Tongue (tissue), 2 donors: ENCODE data around the gene PFKL. TPM values are rescaled to one million over a fixed set of nuclear protein-coding genes. Genes with fewer than 3 reads are reported as not detected.
"Not testable (repeated sequence)": the region's sequence is repeated elsewhere in the genome, so short reads cannot be mapped to it uniquely, and the experiment has no call there.

Experiments
- DNase-seq: peaks from one replicate; pipeline ENCODE4 v3.0.0-alpha.2; 2015
- total RNA-seq: library from RNA; depleted of rRNA; stranded (reverse); fragments of >200 nt; gene quantifications from one replicate; pipeline ENCODE4 v1.2.3, GENCODE V29; 2014

Gene PFKL
- total RNA-seq, 1 donor from 2014 or later: 115 TPM

DNA sequence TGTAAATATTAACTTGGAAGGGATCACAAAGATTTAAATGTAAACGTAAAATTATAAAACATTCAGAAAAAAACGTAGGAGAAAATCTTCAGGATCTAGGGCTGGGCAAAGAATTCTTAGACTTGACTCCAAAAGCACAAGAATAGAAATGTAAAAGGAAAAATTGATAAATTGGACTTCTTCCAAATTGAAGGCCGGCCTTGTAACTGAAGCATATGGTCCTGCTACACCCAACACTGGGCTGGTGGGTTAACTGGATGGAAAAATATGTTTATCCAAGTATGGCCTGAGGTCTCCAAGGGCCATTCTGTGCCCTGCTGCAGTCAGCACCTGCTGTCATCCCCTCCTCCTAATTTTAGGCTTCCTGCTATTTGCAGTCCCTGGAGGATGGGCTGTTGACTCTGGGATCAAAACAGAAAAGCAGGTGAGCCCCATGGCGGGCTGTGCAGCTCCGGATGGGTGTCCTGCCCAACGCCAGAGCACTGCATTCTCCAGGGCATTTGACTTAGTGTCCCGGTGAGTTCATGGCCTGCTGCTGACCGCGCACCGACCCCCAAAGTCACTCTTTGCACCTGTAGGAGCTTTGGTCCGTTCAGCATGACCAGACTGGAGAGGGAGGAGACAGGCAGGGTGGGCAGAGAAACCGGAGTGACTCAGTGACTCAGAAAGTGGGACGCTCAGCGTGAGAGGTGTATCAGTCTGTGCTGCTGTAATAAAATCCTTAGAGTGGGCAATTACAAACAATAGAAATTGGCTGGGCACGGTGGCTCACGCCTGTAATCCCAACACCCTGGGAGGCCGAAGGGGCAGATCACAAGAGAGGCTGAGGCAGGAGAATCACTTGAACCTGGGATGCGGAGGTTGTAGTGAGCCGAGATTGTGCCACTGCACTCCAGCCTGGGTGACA is 20.2 kb upstream of the PFKL start:
- peak; percentile 50 for DNase-seq

- DNase-seq: no peak
These were observed 18.1 kb upstream of the PFKL start for GRCh38 chr21:44281801-44282200.

DNA sequence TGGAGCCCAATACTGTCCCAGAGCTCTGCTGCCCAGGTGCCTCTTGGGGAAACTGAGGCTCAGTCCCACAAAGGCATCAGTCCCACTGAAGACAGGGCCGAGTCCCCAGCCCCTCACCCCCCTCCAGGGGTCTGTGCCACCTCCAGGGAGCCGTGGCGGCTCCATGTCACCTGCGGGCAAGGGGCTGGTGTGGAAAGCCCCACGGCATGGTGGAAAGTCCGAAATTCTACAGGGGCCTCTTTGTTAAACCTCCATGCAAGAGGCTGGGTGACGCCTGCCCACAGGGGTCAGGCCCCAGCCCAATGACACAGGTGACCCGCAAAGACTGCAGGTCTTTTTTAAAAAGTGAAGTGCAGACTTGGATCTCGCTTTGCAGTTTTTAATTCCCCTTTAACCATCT is 17.5 kb upstream of the PFKL start:
- DNase-seq: no peak

DNA sequence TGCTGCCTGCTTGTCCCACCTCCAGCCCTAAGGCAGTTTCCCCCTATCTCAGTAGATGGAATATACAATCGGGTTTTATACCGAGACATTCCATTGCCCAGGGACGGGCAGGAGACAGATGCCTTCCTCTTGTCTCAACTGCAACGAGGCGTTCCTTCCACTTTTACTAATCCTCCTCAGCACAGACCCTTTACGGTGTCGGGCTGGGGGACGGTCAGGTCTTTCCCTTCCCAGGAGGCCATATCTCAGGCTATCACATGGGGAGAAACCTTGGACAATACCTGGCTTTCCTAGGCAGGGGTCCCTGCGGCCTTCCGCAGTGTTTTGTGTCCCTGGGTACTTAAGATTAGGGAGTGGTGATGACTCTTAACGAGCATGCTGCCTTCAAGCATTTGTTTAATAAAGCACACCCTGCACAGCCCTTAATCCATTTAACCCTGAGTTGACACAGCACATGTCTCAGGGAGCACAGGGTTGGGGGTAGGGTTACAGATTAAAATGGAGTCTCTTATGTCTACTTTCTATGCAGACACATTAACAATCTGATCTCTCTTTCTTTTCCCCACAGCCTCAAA is 16.6 kb upstream of the PFKL start:
- DNase-seq: not testable (repeated sequence)

- no peak for DNase-seq
These were observed 15.9 kb upstream of the PFKL start for GRCh38 chr21:44283948-44284347.

DNA sequence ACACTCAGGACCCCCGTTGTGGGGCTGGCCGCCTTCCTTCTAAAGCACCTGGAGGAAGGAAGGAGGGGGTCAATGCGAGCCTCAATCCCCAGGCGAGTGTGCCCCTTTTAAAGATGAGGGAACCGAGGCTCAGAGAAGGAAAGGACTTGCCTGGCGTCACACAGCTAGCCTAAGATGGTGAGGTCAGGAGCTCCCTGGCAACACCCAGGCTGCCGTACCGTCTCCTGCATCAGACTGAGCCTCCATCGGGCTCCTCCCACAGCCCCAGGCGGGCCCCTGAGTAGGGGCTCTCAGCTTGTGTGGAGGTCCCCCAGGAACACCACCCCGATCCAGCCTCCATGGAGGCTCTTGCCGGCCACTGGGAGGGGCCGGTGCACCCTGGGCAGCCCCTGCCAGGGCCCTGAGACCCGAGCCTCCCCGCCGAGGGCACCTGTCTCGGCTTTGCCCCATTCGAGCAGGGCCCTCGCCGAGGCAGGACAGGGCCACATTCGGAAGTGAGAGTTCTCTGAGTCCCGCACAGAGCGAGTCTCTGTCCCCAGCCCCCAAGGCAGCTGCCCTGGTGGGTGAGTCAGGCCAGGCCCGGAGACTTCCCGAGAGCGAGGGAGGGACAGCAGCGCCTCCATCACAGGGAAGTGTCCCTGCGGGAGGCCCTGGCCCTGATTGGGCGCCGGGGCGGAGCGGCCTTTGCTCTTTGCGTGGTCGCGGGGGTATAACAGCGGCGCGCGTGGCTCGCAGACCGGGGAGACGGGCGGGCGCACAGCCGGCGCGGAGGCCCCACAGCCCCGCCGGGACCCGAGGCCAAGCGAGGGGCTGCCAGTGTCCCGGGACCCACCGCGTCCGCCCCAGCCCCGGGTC is 14.5 kb upstream of the PFKL start, which contains the start of gene AIRE:
TSS of gene AIRE (plus strand) at position 739 of the 855 bp plus-strand sequence. CDS start 131 bp downstream, outside the sequence.
- DNase-seq: peak; percentile 28

- DNase-seq: no peak
These were observed 13.7 kb upstream of the PFKL start for GRCh38 chr21:44286086-44286715.

- no peak for DNase-seq
These were observed 12.9 kb upstream of the PFKL start for GRCh38 chr21:44286716-44287632.

- DNase-seq: no peak
These were observed 11.4 kb upstream of the PFKL start for GRCh38 chr21:44288251-44289110.

DNA sequence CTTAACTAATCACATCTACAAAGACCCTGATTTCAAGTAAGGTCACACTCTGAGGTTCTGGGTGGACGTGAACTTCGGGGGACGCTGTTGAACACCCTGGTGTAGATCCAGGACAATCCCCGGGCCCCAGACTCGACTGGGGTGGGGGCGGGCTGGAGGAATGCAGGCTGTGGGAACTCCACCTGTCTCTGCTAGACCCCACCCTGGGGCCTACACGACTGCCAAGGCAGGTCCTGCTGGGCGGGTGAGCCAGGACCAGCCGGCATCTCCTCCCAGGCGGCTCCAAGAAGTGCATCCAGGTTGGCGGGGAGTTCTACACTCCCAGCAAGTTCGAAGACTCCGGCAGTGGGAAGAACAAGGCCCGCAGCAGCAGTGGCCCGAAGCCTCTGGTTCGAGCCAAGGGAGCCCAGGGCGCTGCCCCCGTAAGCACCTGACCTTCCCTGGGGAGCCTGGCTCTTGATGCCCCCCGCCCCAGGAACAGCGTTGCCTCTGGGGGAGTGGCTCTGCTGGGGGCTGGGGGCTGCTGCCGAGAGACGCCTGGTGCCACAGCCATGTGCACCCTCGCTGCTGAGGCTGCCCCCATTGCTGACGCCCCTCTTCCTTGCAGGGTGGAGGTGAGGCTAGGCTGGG is 10.4 kb upstream of the PFKL start:
- no peak for DNase-seq

- no peak for DNase-seq
These were observed 9.4 kb upstream of the PFKL start for GRCh38 chr21:44290327-44291077.

DNA sequence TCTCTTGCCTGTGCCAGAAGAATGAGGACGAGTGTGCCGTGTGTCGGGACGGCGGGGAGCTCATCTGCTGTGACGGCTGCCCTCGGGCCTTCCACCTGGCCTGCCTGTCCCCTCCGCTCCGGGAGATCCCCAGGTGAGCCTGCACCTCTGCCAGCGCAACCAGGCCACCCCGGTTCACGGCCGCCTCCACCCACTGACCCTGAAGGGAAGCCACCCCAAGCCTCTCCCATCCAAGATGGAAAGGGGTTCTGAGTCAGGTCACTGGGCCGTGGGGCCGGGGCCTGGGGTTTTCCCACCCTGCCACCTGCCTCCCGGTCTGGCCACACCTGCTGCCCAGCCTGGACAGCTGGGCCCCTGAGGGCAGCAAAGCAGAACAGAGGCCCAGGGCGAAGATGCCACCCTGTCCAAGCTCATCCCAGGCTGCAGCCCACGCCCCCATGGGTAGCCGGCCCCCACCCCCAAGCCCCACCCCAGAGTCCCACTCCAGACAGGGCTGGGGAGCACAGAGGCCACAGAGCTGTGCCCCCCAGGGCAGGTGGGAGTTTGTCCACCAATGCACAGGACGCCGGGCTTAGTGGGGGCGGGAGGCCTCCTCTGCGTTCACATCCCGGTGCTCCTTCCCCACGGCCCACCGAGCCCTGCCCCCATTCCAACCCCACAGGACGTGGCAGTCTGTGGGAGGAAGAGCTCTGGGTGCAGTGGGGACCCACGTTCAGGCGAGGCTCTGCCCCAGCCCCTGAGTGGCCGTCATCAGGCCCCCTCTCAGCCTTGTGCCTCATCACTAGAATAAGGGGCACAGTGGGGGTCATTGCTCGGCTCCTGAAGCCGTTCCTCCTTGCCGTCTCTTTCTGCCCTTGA is 8.5 kb upstream of the PFKL start:
- DNase-seq: no peak

DNA sequence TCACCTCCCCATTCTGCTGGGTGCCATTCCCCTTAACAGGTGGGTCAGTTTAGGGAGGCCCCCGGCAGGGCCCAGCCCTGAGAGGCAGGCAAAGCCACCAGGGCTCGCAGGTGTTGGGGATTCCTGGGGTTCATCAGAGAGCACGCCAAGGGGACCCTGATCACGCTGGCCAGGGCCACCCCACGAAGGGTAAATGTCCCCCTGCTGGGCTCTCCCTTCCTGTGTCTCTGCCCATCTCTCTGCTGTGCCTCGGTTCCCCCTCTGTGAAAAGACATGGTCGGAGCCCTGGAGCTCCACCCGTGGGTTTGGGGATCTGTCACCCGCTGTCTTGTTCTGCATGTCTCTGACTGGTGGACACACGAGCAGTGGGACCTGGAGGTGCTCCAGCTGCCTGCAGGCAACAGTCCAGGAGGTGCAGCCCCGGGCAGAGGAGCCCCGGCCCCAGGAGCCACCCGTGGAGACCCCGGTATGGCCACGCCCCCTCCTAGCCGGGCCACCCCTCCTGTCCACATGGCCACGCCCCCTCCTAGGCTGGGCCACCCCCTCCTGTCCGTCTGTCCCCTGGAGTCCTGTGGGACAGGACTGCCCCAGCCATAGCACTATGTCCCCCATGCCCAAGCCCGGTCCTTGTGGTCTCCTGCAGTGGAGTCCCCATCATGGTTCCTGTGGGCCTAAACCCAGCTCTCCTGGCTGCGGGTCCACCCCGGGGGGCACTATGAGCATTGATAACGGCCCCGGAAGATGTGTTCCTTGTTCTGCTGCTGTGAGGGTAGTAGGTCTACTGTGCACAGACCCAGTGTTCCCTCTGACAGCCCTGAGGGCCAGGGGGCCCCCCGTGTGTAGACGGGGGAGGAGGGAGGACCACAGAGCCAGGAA is 7.7 kb upstream of the PFKL start:
- DNase-seq: no peak

- DNase-seq: no peak
These were observed 7.0 kb upstream of the PFKL start for GRCh38 chr21:44292812-44293195.

DNA sequence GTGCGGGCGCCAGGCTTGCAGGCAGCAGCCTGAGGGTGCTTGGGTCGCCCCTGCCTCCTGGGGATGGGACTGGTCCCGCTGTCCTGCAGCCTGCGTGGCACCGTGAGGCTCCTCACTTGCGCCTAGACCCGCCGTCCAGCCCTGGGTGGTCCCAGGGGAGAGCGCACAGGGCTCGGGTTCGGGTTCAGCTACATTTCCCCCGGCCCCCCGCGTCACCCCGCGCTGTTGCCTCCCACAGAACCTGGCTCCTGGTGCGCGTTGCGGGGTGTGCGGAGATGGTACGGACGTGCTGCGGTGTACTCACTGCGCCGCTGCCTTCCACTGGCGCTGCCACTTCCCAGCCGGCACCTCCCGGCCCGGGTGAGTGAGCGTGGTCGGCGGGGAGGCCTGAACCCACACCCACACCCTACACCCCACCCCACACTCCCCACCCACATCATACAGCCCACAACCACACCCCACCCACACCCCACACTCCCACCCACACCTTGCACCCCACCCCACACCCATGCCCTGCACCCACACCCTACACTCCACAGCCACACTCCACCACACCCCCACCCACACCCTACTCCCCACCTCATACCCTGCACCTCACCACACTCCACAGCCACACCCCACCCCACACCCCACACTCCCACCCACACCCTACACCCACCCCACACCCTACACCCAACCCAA is 6.2 kb upstream of the PFKL start:
- DNase-seq: no peak
